Right atrium auricular region (tissue), 2 donors: Measurements from ENCODE around the gene TECPR2. TPM values are rescaled to one million over a fixed set of nuclear protein-coding genes. Genes with fewer than 3 reads are reported as not detected.

Experiments used
- DNase-seq: peaks from one replicate; pipeline ENCODE4 v3.0.0-alpha.2; 2019; ENCODE audit warnings: low spot score
- H3K27ac ChIP-seq, 2 donors: fragments of 200-600 bp; sonication (generic); 1 replicate in 1 of 2; 2 replicates in 1 of 2; pipeline ENCODE4 v1.5.1; 2016 to 2019
- H3K27me3 ChIP-seq, 2 donors: fragments of 200-600 bp; sonication (generic); one replicate each; pipeline versions ENCODE4 v1.5.1 to v1.6.0; 2017 to 2019
- H3K36me3 ChIP-seq: fragments of 200-600 bp; sonication (generic); one replicate; pipeline ENCODE4 v1.5.1; 2016
- H3K4me1 ChIP-seq, 2 donors: fragments of 200-600 bp; sonication (generic); one replicate each; pipeline versions ENCODE4 v1.5.1 to v1.6.0; 2017 to 2019
- H3K4me3 ChIP-seq, 2 donors: fragments of 200-600 bp; sonication (generic); 1 replicate in 1 of 2; 2 replicates in 1 of 2; pipeline ENCODE4 v1.5.1; 2017 to 2019; ENCODE audit warnings: mild to moderate bottlenecking in 1 of 2, moderate library complexity in 1 of 2
- H3K9me3 ChIP-seq, 2 donors: fragments of 200-600 bp; sonication (generic); one replicate each; pipeline ENCODE4 v1.5.1; 2019
- CTCF ChIP-seq, 2 donors: fragments of 200-600 bp; sonication (generic); IDR thresholded peaks; one replicate each; pipeline ENCODE4 v1.5.1; 2019; ENCODE audit warnings: antibody characterized with exemption in 2 of 2
- total RNA-seq, 2 donors: library from RNA; depleted of rRNA; stranded (reverse); fragments of >200 nt; gene quantifications; one replicate each; pipeline ENCODE4 v1.1.0, GENCODE V29; 2016

TECPR2 gene
- total RNA-seq, 2 donors from 2014 or later = 13.2 to 15.5 TPM

- DNase-seq = no peak
- H3K27me3 ChIP-seq = no peaks in the 10 kb centered on the region
Observed at GRCh38 chr14:102491366-102491765, 128.6 kb downstream of the TECPR2 start.

GRCh38 chr14:102491786-102492530, 129.2 kb downstream of the TECPR2 start:
- no peak for DNase-seq
- peaks cover 1% of the 10 kb centered on the region for H3K36me3 ChIP-seq
- H3K4me3 ChIP-seq = no peak overlapping the region
- no peak for TF ChIP-seq CTCF (IDR thresholded peaks at IDR 0.05)
- H3K27me3 ChIP-seq = no peaks in the 10 kb centered on the region
- no peak overlapping the region for H3K27ac ChIP-seq
- no peaks in the 10 kb centered on the region for H3K4me1 ChIP-seq
- no peaks in the 10 kb centered on the region for H3K9me3 ChIP-seq

More at GRCh38 chr14:102491366-102491765, 128.6 kb downstream of the TECPR2 start:
- Histone ChIP-seq H3K27ac (no peak overlapping the region), H3K4me1 (no peaks in the 10 kb centered on the region), H3K9me3 (no peaks in the 10 kb centered on the region), H3K4me3 (no peak overlapping the region), H3K36me3 (no peaks in the 10 kb centered on the region)
- TF ChIP-seq CTCF (IDR thresholded peaks at IDR 0.05) = no peak

GRCh38 chr14:102492531-102492910, 129.8 kb downstream of the TECPR2 start:
- Histone ChIP-seq H3K4me1 (no peaks in the 10 kb centered on the region), H3K9me3 (no peaks in the 10 kb centered on the region), H3K4me3 (no peak overlapping the region), H3K27me3 (no peaks in the 10 kb centered on the region), H3K36me3 (peaks cover 7% of the 10 kb centered on the region), H3K27ac (no peak overlapping the region)
- no peak for DNase-seq
- no peak for TF ChIP-seq CTCF (IDR thresholded peaks at IDR 0.05)

GRCh38 chr14:102493096-102493495, 130.4 kb downstream of the TECPR2 start:
- TF ChIP-seq CTCF (IDR thresholded peaks at IDR 0.05) = no peak
- no peak overlapping the region for H3K27ac ChIP-seq
- H3K9me3 ChIP-seq = no peaks in the 10 kb centered on the region
- DNase-seq = no peak
- H3K4me1 ChIP-seq = peaks cover 0 to 1% of the 10 kb centered on the region in 2 donors
- no peaks in the 10 kb centered on the region for H3K27me3 ChIP-seq
- H3K4me3 ChIP-seq = no peak overlapping the region
- peaks cover 12% of the 10 kb centered on the region for H3K36me3 ChIP-seq

- no peaks in the 10 kb centered on the region for H3K27me3 ChIP-seq
- H3K4me1 ChIP-seq = peaks cover 0 to 6% of the 10 kb centered on the region in 2 donors
- H3K36me3 ChIP-seq = peaks cover 17% of the 10 kb centered on the region
- TF ChIP-seq CTCF (IDR thresholded peaks at IDR 0.05) = no peak
- no peak overlapping the region for H3K27ac ChIP-seq
- H3K4me3 ChIP-seq = no peak overlapping the region
- DNase-seq = no peak
- no peaks in the 10 kb centered on the region for H3K9me3 ChIP-seq
Observed at GRCh38 chr14:102493585-102493984, 130.8 kb downstream of the TECPR2 start.
